Measurements from ENCODE around the gene ACAP3.

The ACAP3 gene

DNA sequence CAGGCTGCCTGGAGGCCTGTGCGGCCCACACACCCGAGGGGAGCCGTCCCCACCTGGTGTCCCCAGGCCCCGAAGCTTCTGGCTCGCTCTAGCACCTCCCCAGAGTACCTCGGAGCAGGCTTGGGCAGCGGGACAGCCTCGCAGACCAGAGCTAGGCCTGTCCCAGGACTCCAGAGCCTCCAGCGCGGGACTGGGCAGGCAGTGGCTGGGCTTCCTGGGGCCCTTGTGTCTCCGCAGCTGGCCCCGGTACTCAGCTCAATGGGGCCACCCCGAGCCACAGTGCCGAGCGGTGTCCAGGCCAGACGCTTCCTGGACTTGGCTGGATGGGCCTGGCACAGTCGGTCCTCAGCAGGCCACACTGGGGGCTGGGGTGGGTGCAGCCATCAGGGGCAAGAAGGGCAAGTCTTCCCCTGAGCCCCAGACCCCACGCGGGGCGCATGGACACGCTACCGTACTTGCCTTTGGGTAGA lies 22.6 kb downstream of the ACAP3 start:
- no peak for DNase-seq (ENCODE audit: low spot score)

GRCh38 chr1:1284221-1285101 lies 23.3 kb downstream of the ACAP3 start:
- DNase-seq (ENCODE audit: low spot score), result no peak

DNA sequence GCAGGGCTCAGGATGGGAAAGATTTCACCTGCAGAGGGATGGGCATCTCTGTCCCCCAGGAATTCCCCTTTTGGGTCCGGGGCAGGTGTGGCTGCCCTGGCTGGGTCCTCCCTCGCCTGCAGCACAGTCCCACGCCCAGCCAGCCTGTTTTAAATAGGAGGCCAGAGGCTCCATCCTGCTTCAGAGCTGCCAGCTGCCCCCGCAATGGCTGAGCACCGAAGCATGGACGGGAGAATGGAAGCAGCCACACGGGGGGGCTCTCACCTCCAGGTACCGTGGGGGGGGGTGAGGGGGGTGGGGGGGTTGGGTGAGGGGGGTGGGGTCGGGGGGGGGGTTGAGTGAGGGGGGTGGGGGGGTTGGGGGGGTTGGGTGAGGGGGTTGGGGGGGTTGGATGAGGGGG lies 23.9 kb downstream of the ACAP3 start:
- DNase-seq (ENCODE audit: low spot score), result peak; percentile 70

DNA sequence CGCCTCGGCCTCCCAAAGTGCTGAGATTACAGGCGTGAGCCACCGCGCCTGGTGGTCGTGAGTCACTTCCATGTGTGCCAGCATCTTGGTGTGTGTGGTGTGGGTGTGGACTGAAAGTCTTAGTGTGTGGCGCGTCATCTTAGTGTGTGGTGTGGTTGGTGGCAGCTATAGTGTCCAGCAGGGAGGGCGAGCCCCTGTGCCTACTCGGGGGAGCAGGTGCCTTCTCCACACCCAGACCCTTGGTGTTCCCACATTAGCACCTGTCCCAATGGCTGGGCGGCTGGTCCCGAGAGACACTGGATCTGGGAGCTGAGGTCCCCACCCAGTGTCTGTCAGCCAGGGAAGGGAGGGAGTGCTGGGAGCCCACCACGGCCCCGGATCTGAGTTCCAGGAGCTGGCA lies 24.7 kb downstream of the ACAP3 start:
- no peak for DNase-seq (ENCODE audit: low spot score)

- peak; percentile 88 for DNase-seq (ENCODE audit: low spot score)
Measured at GRCh38 chr1:1281533-1282321, 26.0 kb downstream of the ACAP3 start.

DNA sequence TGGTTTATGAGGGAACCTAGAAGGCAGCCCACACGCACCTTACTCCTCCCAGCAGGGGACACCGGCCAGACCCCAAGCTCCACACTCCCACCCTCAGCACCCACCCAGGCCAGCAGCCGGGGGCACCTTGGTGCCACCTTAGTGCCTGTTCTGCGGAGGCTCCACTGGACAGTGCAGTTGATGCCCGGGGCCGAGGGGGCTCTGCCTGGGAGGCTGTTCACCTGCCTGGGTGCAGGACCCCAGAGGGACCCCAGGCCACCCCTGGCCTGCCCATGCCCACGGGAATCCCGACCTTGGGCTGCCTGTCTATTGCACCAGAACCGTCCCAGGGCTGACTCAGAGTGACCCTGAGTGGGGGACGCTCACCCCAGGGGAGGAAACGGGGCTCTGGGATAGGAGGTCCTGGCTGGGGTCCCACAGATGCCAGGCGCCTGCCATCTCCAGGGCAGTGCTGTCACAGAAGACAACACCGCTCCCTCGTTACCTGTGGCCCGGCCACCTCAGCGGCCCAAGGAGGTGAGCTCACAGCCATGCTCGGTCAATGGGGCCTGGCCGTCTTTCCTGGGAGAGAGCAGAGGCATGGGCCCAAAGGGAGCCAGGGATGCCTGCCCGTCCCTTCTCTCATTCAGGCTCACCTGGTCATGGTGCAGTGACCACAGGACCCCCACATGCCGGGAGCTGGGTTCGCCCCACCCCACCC lies 26.8 kb downstream of the ACAP3 start:
- DNase-seq (ENCODE audit: low spot score), result no peak

DNA sequence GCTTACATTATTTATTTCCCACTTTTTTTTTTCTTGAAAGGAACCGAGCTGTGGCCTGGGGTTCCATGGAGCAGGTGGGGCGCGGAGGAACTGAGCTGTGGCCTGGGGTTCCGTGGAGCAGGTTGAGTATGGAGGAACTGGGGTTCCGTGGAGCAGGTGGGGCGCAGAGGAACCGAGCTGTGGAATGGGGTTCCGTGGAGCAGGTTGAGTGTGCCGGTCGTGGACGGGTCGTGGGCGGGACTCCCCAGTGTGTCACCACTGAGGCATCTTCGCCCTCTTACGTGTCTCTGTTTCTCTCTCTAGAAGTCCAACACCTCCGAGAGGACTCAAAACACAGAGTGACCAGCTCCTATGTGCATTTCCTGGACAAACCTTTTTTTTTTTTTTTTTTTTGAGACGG lies 28.7 kb downstream of the ACAP3 start:
- DNase-seq (ENCODE audit: low spot score), result no peak

- no peak for DNase-seq (ENCODE audit: low spot score)
Measured at GRCh38 chr1:1278620-1279019, 29.1 kb downstream of the ACAP3 start.

DNA sequence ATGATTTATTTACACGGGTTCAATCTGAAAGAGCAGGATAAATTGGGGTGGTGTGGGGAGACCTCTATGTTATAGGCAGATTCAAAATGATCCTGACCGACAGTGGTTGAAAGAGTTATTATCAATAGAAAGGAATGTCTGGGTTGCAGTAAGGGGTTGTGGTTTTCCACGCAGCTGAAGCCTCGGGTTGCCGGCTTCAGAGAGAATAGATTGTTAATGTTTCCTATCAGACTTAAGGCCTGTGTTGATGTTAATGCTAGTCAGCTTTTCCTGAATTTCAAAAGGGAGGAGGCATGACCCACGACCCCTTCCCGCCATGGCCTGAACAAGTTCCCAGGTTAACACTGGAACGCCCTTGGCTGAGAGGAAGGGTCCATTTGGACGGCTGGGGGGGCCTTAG lies 31.9 kb downstream of the ACAP3 start:
- peak; percentile 48 for DNase-seq (ENCODE audit: low spot score)

- no peak for DNase-seq (ENCODE audit: low spot score)
Measured at GRCh38 chr1:1274931-1275431, 32.7 kb downstream of the ACAP3 start.

DNA sequence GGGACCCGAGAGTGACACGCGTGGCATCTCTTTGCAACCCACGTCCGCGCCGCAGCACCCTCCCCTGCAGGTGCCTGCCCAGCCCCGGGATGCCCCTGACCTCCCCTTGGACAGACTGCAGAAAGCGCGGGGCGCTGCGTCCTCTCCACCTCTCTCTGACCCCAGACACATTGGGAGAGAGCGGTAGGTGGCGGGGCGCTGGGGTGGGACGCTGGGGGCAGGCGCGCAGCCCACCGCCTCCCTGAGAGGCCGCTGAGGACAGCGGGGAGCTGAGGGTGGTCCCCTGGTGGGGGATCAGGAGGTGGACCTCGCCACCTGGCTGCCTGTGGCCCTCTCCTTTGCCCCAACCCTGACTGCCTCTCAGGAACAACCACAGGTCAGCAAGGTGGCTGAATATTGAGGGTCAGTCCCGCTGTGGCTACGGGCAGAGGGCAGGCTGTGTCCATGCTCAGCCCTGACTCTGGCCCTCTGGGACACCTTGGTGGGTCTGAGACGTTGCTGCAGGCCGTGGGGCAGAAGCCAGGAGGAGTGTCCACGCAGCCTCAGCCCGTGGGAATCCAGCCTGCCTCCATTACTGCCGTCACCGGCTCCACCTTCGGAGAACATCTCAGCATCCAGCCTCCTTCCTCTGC lies 33.3 kb downstream of the ACAP3 start:
- no peak for DNase-seq (ENCODE audit: low spot score)

DNA sequence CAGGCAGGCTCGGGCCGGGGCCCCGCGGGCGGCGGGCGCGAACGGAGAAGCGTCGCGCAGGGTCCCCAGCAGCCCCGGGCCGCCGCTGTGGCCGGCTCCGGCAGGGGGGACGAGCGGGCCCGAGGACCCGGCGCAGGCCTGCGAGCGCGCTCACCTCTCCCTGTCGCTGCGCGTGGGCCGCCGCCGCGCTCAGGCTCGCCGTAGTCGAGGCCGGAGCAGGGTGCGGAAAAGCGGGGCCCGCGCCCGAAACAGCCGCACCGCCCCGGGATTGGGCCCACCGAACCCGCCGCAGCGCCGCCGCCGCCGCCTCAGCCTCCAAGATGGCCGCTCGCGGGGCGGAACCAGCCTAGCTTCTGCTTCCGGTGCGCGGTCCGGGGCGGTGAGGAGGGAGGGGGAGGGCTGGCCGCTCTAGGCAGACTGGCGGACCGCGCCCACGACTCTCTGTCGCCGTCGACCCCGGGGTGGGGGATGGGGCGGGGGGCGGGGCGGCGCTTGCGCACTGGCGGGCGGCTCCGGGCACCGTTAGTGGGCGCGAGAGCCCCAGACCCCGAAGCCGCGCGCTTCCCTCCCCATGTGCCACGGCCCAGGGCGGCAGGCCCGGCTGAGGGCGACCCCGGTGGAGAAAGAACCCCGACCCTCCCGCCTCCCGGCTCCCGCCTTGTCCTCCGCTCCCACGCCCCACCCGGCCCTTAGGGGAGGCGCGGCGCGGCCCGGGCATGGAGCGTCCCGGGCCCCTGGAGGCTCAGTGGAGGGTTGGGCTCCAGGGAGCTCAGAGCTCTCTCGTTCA lies 34.0 kb downstream of the ACAP3 start, which contains the start of gene UBE2J2:
UBE2J2 (minus strand) TSS at position 343 of the 787 bp plus-strand sequence. CDS start 5,862 bp downstream, outside the sequence.
- peak; percentile 97 for DNase-seq (ENCODE audit: low spot score)

DNA sequence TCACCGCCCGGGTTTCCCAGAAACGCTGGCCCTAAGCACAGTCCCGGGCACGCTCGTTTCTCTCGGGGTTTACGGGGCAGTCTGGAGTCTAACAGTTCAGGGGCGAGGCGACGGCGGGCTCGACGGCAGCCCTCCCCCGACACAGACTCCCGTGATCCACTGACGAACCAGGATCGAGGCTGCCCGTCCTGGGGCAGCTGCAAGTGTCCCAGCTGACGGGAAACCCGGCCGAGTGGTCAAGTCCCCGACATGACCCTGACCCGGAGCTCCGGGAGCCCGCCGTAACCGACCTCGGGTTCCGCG lies 34.6 kb downstream of the ACAP3 start:
- peak; percentile 43 for DNase-seq (ENCODE audit: low spot score)

GRCh38 chr1:1272341-1273208 lies 35.2 kb downstream of the ACAP3 start:
- DNase-seq (ENCODE audit: low spot score), result no peak

GRCh38 chr1:1270813-1271212 lies 36.9 kb downstream of the ACAP3 start:
- no peak for DNase-seq (ENCODE audit: low spot score)

DNA sequence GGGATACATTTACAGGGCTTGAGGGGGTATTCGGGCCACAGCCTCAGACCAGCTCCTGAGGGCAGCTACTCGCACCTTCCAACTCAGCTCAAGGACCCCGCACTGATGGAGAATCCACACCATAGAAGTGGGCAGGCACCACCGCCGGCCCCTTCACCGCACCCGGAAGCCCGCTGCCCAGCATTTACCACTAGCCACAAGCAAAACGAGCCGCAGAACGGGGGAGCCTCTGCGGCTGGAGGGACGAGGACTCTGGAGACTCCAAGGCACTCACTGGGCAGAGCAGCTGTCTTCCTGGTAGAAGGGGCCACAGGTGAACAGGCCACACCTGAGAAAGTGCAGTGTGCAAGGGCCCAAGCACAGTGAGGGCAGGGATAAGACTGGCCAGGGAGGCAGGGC lies 39.4 kb downstream of the ACAP3 start:
- DNase-seq (ENCODE audit: low spot score), result no peak

DNA sequence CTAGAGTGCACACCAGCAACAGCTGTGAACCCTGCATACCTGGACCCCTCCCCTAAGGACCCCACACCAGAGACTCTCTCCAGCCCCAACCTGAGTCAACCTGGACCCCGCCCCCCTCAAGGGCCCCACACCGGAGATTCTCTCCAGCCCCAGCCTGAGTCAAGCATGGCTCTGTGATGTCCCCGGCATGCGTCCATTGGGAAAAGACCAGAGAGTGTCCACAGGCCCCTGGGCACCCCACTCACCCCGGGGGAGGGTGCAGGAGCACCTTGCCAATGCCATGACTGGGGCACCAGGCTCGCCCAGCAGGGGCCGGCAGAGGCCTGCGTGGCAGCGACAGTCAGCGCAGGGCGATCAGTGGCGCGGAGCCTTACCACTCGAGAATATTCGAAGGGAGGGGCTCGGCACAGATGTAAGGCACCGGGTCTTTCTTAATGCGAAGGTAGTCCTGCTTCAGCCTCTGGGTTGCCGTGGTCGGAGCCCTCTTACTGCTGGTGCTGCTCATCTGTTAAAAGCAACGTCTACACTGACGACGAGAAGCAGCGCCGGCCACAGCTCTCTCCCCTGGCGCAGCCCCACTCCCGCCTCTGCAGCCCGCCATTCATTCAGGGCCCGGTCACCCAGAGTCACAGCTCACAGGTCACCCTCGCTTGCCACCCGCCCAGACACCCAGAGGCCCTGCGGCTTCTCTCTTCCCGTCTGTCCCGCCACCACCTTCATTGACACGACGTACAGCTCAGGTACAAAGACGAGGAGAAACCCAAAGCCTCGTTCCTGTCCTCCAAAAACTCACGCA lies 40.0 kb downstream of the ACAP3 start:
- DNase-seq (ENCODE audit: low spot score), result no peak

DNA sequence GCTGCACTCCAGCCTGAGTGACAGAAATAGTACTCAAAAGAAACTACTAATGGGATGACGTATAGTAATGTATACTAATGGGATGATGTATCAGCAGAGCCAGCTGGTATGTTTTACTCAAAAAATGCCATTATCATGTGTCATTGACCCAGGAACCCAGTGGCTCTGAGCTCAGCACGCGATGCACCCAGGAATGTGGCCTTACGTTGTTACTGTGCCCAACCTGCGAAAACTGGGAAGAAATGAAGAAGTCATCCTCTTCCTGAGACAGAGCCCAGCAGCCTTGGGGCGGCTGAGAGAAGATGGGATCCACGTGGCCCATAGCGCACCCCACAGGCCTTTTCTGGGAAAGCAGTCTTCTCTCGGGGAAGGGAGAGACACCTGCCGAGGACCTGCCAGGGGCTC lies 42.9 kb downstream of the ACAP3 start:
- DNase-seq (ENCODE audit: low spot score), result peak; percentile 97

DNA sequence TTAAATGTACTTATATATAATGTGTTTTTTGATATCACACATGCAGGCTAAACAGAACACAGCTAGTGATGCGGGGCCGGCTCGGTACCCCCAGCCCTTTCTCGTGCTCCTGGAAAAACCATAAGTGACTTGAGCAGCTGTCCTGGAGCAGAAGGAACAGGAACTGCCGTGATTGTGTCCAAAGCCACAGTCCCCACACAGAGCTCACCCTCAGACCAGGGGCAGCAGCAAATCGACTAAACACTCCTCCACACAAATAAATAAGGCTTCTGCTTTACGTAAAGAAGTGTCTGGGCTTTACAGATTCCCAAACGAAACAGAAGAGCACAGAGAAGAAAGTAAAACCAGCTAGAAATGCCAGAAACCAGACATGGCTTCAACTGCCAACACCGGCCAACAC lies 43.7 kb downstream of the ACAP3 start:
- no peak for DNase-seq (ENCODE audit: low spot score)
